GM21717 (cell line): ENCODE measurements around the gene FMNL1.
"Not testable (repeated sequence)": the region's sequence is repeated elsewhere in the genome, so short reads cannot be mapped to it uniquely, and the experiment has no call there.

Experiments used
- ATAC-seq: cut with Tn5 transposase; IDR thresholded peaks from one replicate; pipeline ENCODE4 v1.9.1; 2021; ENCODE audit warnings: mild to moderate bottlenecking, moderate library complexity; ENCODE audit not compliant: unreplicated experiment

The FMNL1 gene

GRCh38 chr17:45233423-45233924 is 11.8 kb downstream of the FMNL1 start:
- no peak for ATAC-seq

- no peak for ATAC-seq
Measured at GRCh38 chr17:45234641-45235415, 13.1 kb downstream of the FMNL1 start.

DNA sequence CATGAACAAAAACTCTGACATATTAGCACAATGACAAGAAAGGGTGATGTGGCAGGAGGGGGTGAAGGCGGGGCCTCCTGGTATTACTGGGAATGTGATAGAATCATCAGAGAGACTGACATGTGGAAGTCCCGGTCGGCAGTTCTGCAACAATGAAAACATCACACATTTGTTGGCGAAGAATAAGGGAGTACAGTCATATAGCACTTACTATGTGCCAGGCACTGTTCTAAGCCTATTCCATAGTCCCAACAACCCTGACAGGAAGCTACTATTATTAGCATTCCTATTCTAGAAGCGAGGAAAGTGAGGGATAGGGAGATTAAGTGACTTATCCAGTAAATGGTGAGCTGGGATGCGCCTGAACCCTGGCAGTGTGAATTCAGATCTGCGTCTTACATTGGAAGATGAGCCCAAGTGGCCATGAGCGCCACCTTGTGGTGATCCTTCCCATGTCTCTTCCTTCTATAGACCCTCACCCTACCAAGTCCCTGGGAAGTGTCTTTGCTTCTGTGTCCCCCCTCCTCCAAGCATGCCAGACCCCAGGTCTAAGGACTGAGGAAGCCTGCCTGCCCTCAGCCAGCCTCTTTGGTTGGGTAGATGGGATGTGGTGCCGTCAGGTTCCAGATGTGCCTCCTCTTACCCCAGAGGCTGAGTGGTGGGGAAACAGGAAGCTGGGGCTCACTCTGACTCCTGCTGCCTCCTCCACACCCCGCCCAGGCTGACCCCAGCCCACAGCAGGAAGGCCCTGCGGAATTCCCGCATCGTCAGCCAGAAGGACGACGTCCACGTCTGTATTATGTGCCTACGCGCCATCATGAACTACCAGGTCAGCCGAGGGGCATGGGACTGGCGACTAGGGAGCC is 14.0 kb downstream of the FMNL1 start:
- ATAC-seq: no peak

DNA sequence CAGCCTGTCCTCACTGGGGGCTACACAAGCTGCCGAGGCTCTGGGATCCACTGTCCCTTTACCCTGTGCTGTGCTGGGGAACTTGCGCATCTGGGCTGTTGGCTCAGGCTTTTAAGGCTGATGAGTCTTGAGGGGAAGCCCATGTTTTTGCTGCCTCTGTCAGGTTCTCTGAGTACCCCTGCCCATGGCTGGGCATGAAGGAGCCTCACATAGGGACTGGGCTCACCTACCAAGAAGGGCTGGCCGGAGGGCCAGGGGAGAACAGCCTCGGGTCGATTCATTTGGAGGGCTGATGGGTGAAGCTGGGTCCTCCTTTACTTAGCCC is 14.6 kb downstream of the FMNL1 start:
- no peak for ATAC-seq

- no peak for ATAC-seq
Measured at GRCh38 chr17:45237686-45238085, 16.0 kb downstream of the FMNL1 start.

DNA sequence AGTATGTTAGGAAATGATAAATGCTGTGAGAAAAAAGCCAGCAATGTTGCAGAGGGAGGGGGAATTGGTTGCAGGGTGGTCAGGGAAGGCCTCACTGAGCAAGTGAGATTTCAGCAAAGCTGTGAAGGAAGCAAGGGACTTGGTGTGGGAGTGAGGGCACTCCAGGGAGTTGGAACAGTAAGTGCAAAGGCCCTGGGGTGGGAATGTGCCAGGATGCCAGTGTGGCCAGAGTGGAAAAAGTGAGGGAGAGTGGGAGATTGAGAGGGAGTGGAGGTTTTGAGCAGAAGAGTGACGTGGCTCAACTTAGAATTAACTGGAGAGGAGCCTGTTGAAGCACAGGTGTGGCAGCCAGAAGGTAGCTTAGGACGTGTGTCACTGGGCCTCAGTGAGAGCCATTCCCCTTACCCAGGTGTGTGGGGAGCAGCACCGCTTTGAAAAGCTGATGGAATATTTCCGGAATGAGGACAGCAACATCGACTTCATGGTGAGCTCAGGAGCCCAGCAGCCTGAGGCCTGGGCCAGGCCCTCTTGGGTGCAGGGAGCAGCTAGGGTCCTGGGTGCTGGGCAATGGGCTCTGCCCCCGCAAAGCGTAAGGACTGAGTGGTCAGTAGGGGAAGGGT is 16.6 kb downstream of the FMNL1 start:
- ATAC-seq: no peak

GRCh38 chr17:45240905-45241327 is 19.2 kb downstream of the FMNL1 start:
- ATAC-seq: no peak

GRCh38 chr17:45241328-45242028 is 19.8 kb downstream of the FMNL1 start:
- ATAC-seq: no peak

DNA sequence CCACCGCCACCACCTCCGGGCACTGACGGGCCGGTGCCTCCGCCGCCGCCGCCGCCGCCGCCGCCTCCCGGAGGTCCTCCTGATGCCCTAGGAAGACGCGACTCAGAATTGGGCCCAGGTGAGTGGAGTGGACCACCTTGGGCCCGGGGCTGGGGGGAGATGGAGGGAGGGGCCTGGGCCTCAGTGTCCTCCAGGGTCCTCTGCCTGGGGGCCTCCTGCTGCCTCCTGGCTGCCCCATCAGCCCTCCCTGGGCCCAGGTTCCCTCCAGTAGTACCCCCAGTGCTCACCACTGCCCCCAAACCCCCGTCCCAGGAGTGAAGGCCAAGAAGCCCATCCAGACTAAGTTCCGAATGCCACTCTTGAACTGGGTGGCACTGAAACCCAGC is 20.3 kb downstream of the FMNL1 start:
- no peak for ATAC-seq

GRCh38 chr17:45243750-45244149 is 22.1 kb downstream of the FMNL1 start:
- ATAC-seq: no peak

GRCh38 chr17:45244725-45245656 is 23.3 kb downstream of the FMNL1 start:
- ATAC-seq: no peak

DNA sequence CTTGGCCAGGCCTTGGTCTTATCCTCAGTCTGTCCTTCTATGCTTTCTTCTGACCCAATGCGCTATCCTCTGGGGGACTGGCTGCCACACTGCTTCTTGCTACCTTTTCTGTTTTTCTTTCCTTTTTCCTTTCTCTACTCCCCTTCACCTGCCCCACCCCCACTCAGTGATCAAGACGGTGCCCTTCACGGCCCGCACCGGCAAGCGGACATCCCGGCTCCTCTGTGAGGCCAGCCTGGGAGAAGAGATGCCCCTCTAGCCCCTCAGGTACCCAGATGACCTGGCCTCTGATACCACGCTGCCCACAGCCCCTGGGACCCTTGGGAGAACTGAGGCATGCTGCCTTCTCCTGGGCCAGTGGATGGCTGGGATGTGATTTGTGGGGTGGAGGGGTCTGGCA is 24.7 kb downstream of the FMNL1 start:
- ATAC-seq: no peak

- peak; percentile 2 for ATAC-seq
Measured at GRCh38 chr17:45246861-45247428, 25.3 kb downstream of the FMNL1 start.

DNA sequence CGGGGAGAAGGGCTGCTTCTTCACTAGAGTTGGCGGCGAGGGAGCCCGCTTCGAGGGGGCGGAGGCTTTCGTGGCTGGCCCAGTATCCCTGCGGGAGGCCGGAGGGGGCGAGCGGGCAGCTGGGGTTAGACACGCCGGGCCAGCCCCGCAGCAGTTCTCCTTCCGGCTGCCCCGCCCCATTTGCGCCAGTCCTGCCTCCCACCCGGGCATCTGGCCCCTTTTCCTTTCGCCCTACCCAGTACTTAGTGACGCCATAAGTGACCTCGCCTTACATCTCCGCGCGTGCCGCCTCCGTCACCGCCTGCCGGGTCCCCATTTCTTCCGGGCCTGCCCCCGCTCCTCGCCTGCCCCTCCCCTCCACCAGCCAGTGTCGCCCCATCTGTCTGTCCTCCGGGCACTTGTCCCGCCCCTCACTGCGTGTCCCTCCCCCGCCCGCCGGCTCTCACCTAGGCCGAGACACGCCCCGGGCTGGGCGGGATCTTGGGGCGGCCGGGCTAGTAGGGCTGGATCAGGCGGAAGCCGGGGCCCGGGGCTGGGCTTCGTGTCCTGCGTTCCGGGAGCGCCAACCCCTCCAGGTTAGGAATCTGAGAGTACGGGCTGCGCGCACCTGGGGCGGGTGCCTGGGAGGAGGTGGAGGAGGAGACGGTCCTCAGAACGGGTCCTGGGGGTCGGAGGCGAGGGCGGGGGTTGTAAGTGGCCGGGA is 25.9 kb downstream of the FMNL1 start:
- peak; percentile 64 for ATAC-seq

GRCh38 chr17:45248132-45248957 is 26.7 kb downstream of the FMNL1 start:
- ATAC-seq: peak; percentile 45

- ATAC-seq: no peak
Measured at GRCh38 chr17:45251931-45252330, 30.2 kb downstream of the FMNL1 start.

DNA sequence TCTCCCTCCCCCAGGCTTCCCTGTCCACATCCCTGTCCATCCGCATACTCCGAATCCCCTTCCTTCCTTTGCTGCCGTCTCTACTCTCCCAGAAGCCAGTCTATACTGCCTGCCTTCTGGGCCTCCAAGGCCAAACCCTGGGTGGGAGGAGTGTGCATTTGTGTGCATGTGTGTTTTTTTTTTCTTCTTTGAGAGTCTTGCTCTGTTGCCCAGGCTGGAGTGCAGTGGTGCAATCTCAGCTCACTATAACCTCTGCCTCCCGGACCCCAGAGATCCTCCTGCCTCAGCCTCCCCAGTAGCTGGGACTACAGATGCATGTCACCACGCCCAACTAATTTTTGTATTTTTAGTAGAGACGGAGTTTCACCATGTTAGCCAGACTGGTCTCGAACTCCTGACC is 31.6 kb downstream of the FMNL1 start:
- not testable (repeated sequence) for ATAC-seq

GRCh38 chr17:45253879-45254278 is 32.2 kb downstream of the FMNL1 start:
- ATAC-seq: no peak
